Endothelial cell of umbilical vein (primary cell): ENCODE data around the gene G0S2. TPM values are rescaled to one million over a fixed set of nuclear protein-coding genes. Genes with fewer than 3 reads are reported as not detected.
A peak's percentile ranks its signal among the peaks of the same experiment; 100 is the strongest.

ENCODE experiments used
- BruUV-seq: library from RNA; stranded (reverse); fragments of 400-500 nt; replicated peaks from 2 replicates; lab custom pipeline; 2021; lab: Mats Ljungman, UMichigan
- CTCF ChIA-PET: fragments of 300-600, 350-600 bp; sonication (Branson Sonifier 250); formaldehyde crosslinking; loops from one replicate; lab custom pipeline; 2021; ENCODE audit warnings: antibody characterized with exemption, inconsistent platforms; lab: Charles Lee
- POLR2A ChIA-PET: fragments of 300-600, 350-600 bp; sonication (Branson Sonifier 250); formaldehyde crosslinking; loops from one replicate; lab custom pipeline; 2021; ENCODE audit warnings: antibody characterized with exemption, inconsistent platforms; lab: Charles Lee
- DNase-seq: peaks from one replicate; pipeline ENCODE4 v3.0.0-alpha.2; 2011; ENCODE audit warnings: low read depth, low spot score
- FAIRE-seq: peaks from 2 replicates; lab custom pipeline; 2011; peaks lifted over from hg19 to GRCh38; lab: Jason Lieb, UNC
- H2AFZ ChIP-seq: 2 replicates; pipeline ENCODE4 v1.6.0; 2012; ENCODE audit warnings: low read depth, low read length, control low read depth, inconsistent platforms
- H3K27ac ChIP-seq: 2 replicates; pipeline ENCODE4 v1.5.1; 2011; ENCODE audit warnings: low read depth, mild to moderate bottlenecking, control low read depth, low read length, moderate library complexity; ENCODE audit not compliant: insufficient read depth
- H3K27me3 ChIP-seq, 2 experiments: 2 replicates each; pipeline versions ENCODE4 v1.6.0 to v1.6.1; 2011; ENCODE audit warnings: low read length in 2 of 2, mixed read lengths in 1 of 2; ENCODE audit not compliant: control insufficient read depth in 2 of 2, insufficient read depth in 2 of 2
- H3K36me3 ChIP-seq, 2 experiments: 2 replicates in 1 of 2; 3 replicates in 1 of 2; pipeline ENCODE4 v1.5.1; 2011; ENCODE audit warnings: low read length in 2 of 2, mild to moderate bottlenecking in 1 of 2, moderate library complexity in 1 of 2; ENCODE audit not compliant: control insufficient read depth in 2 of 2, insufficient read depth in 2 of 2; ENCODE audit errors: extremely low read depth in 1 of 2
- H3K4me1 ChIP-seq: 3 replicates; pipeline ENCODE4 v1.5.1; 2011; ENCODE audit warnings: mild to moderate bottlenecking, low read length; ENCODE audit not compliant: control insufficient read depth, insufficient read depth; ENCODE audit errors: extremely low read depth
- H3K4me2 ChIP-seq: 2 replicates; pipeline ENCODE4 v1.6.1; 2011; ENCODE audit warnings: low read length, control low read depth, mixed read lengths; ENCODE audit not compliant: insufficient read depth
- H3K4me3 ChIP-seq, 3 experiments: fragments of 200-600 bp in 1 of 3; sonication (generic), shearing (Covaris generic) in 1 of 3; replicated peaks in 1 of 3; 2 replicates each; pipeline ENCODE4 v1.5.1; 2011 to 2016; ENCODE audit warnings: control low read depth in 3 of 3, low read length in 3 of 3, mild to moderate bottlenecking in 2 of 3, inconsistent platforms in 1 of 3, low read depth in 1 of 3, moderate library complexity in 1 of 3; ENCODE audit not compliant: insufficient read depth in 1 of 3
- H3K79me2 ChIP-seq: 2 replicates; pipeline ENCODE4 v1.6.0; 2012; ENCODE audit warnings: low read length, inconsistent platforms; ENCODE audit not compliant: control insufficient read depth, insufficient read depth
- H3K9ac ChIP-seq: replicated peaks from 2 replicates; pipeline ENCODE3; 2011; ENCODE audit warnings: low read length, control low read depth; ENCODE audit not compliant: insufficient read depth; ENCODE audit errors: extremely low read depth
- H3K9me1 ChIP-seq: replicated peaks from 3 replicates; pipeline ENCODE4 v1.6.0; 2011; ENCODE audit warnings: mild to moderate bottlenecking, low read length; ENCODE audit not compliant: control insufficient read depth, insufficient read depth; ENCODE audit errors: extremely low read depth
- H3K9me3 ChIP-seq: replicated peaks from 2 replicates; pipeline ENCODE4 v1.5.1; 2012; ENCODE audit warnings: low read length, inconsistent platforms; ENCODE audit not compliant: control insufficient read depth, insufficient read depth
- H4K20me1 ChIP-seq: replicated peaks from 2 replicates; pipeline ENCODE3; 2011; ENCODE audit warnings: mild to moderate bottlenecking, low read length; ENCODE audit not compliant: control insufficient read depth, insufficient read depth; ENCODE audit errors: extremely low read depth
- EZH2 ChIP-seq: IDR thresholded peaks from 2 replicates; pipeline ENCODE4 v1.6.1; 2012; ENCODE audit warnings: borderline replicate concordance, low read depth, mild to moderate bottlenecking, moderate library complexity, low read length, inconsistent platforms; ENCODE audit not compliant: severe bottlenecking
- FOS ChIP-seq: IDR thresholded peaks from 2 replicates; pipeline ENCODE4 v1.6.1; 2011; ENCODE audit warnings: mild to moderate bottlenecking, low read length, moderate library complexity, borderline replicate concordance; ENCODE audit not compliant: insufficient read depth
- GATA2 ChIP-seq: IDR thresholded peaks from 2 replicates; pipeline ENCODE4 v1.7.0; 2011; ENCODE audit warnings: low read depth, mild to moderate bottlenecking, moderate library complexity, mixed read lengths, low read length; ENCODE audit not compliant: insufficient read length, insufficient read depth
- JUN ChIP-seq: IDR thresholded peaks from 2 replicates; pipeline ENCODE4 v1.6.1; 2011; ENCODE audit warnings: borderline replicate concordance, low read depth; ENCODE audit not compliant: insufficient read length, insufficient read depth
- MAX ChIP-seq: IDR thresholded peaks from 2 replicates; pipeline ENCODE4 v1.6.1; 2011; ENCODE audit not compliant: insufficient read depth, insufficient read length
- MYC ChIP-seq: IDR thresholded peaks from one replicate; pipeline ENCODE4 v1.6.1; 2011; ENCODE audit warnings: mild to moderate bottlenecking, low read depth, low read length
- POLR2A ChIP-seq: IDR thresholded peaks from 2 replicates; pipeline ENCODE4 v1.6.1; 2012; ENCODE audit warnings: low read depth, mild to moderate bottlenecking, control low read depth, low read length
- POLR2AphosphoS5 ChIP-seq: IDR thresholded peaks from 2 replicates; pipeline ENCODE4 v1.6.1; 2012; ENCODE audit warnings: low read depth, mild to moderate bottlenecking, control low read depth, low read length, moderate library complexity; ENCODE audit not compliant: insufficient read depth
- dilution Hi-C: fragments of 300-500 bp; cut with MboI; formaldehyde crosslinking; loops from one replicate; pipeline ENCODE4 v1.15.0; 2019; ENCODE audit warnings: low sequenced_read_pairs; ENCODE audit not compliant: extremely low pct_ligation_motif_present
- intact Hi-C: fragments of 100-400 bp; cut with micrococcal nuclease; formaldehyde crosslinking; loops from one replicate; pipeline ENCODE4 v1.10.0; 2022
- polyA plus RNA-seq, 4 experiments: library from polyadenylated mRNA; depleted of rRNA in 3 of 4; stranded (reverse) in 3 of 4; unstranded in 1 of 4; fragments of >200 nt; gene quantifications; 2 replicates each; pipeline versions ENCODE4 v1.2.1 to v1.2.3, GENCODE V29; 2011 to 2012; ENCODE audit warnings: missing spikeins in 1 of 4
- total RNA-seq: library from RNA; stranded (reverse); gene quantifications from 2 replicates; pipeline ENCODE4 v1.2.3, GENCODE V29; 2021
- TF ChIP-seq, protein P1 (sequence below), 2 donors: IDR thresholded peaks; 1 replicate in 1 of 2; 2 replicates in 1 of 2; pipeline ENCODE4 v1.5.1; 2011; ENCODE audit warnings: low read length in 2 of 2, mild to moderate bottlenecking in 2 of 2, moderate library complexity in 2 of 2, control low read depth in 1 of 2, inconsistent platforms in 1 of 2, low read depth in 1 of 2; ENCODE audit not compliant: insufficient read depth in 1 of 2; ENCODE audit errors: extremely low read depth in 1 of 2

G0S2 gene
- total and polyA plus RNA-seq, 2 donors (not counting 3 experiments of a cell fraction or from before 2014, with no cell fraction given): 0.91 to 1.9 TPM

- Histone ChIP-seq H3K27me3 (no peaks in the 10 kb centered on the region), H3K9ac (no peak within 1 kb of the TSS), H3K79me2 (no peaks in the 10 kb centered on the region), H3K4me3 (no peak within 1 kb of the TSS), H3K4me1 (peaks cover 27% of the 10 kb centered on the region), H3K27ac (peak within 1 kb of the TSS; percentile 60), H3K9me1 (no peaks in the 10 kb centered on the region), H3K9me3 (no peaks in the 10 kb centered on the region), H2AFZ (peak within 1 kb of the TSS; percentile 53), H3K4me2 (no peak within 1 kb of the TSS), H3K36me3 (no peaks in the 10 kb centered on the region), H4K20me1 (no peaks in the 10 kb centered on the region)
- dilution Hi-C loops (no loop called here), intact Hi-C loops (no loop called here)
- DNase-seq (no peak), FAIRE-seq (no peak)
- BruUV-seq: no TSS peak
- ChIA-PET POLR2A (interaction anchor here (1.5 kb wide), 1 partner anchor 23 kb away, joined by 4 read pairs; the partner anchor contains the start of gene G0S2), CTCF (interaction anchor here (0.8 to 1.7 kb wide), 10 partner anchors 9 to 83 kb away, joined by 3 to 6 read pairs (median 4); partner anchors contain the start of gene G0S2)
- no peak for TF ChIP-seq POLR2AphosphoS5
- no peak for TF ChIP-seq JUN
- TF ChIP-seq POLR2A: no peak
- no peak for TF ChIP-seq FOS
- no peak for TF ChIP-seq MAX
- no peak for TF ChIP-seq EZH2
- TF ChIP-seq GATA2: no peak
- TF ChIP-seq, protein P1, sequence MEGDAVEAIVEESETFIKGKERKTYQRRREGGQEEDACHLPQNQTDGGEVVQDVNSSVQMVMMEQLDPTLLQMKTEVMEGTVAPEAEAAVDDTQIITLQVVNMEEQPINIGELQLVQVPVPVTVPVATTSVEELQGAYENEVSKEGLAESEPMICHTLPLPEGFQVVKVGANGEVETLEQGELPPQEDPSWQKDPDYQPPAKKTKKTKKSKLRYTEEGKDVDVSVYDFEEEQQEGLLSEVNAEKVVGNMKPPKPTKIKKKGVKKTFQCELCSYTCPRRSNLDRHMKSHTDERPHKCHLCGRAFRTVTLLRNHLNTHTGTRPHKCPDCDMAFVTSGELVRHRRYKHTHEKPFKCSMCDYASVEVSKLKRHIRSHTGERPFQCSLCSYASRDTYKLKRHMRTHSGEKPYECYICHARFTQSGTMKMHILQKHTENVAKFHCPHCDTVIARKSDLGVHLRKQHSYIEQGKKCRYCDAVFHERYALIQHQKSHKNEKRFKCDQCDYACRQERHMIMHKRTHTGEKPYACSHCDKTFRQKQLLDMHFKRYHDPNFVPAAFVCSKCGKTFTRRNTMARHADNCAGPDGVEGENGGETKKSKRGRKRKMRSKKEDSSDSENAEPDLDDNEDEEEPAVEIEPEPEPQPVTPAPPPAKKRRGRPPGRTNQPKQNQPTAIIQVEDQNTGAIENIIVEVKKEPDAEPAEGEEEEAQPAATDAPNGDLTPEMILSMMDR (IDR thresholded peaks at IDR 0.05; ENCODE audit: extremely low read depth in 1 of 2, insufficient read depth in 1 of 2, low read depth in 1 of 2, low read length in 2 of 2): no peak
- no peak for TF ChIP-seq MYC
These were observed 23.0 kb upstream of the G0S2 start, which contains the start of gene LAMB3 for GRCh38 chr1:209652121-209652735. LAMB3 (minus strand) TSS chr1:209652425; CDS start chr1:209650944, 1,481 bp downstream.
